SK-N-SH (cell line): ENCODE measurements around the gene LTA4H. TPM values are rescaled to one million over a fixed set of nuclear protein-coding genes. Genes with fewer than 3 reads are reported as not detected.

Experiments used
- CTCF ChIA-PET: fragments of 300-600, 350-600 bp; formaldehyde crosslinking; extraction: SDS; loops from one replicate; lab custom pipeline; 2021; lab: Yijun Ruan, JAX
- POLR2A ChIA-PET: fragments of 350-600 bp; sonication (Branson Sonifier 250); formaldehyde crosslinking; extraction: SDS; loops from one replicate; lab custom pipeline; 2020; ENCODE audit warnings: antibody characterized with exemption, inconsistent platforms; lab: Yijun Ruan, JAX
- DNase-seq: peaks from one replicate; pipeline ENCODE4 v3.0.0; 2012
- H2AFZ ChIP-seq: fragments of 200-600 bp; sonication (generic); 2 replicates; pipeline ENCODE4 v1.8.1; 2016; ENCODE audit warnings: antibody characterized with exemption, mild to moderate bottlenecking, low read depth
- H3F3A ChIP-seq: fragments of 200-600 bp; sonication (generic); replicated peaks from 2 replicates; pipeline ENCODE3; 2016; ENCODE audit warnings: antibody characterized with exemption, mild to moderate bottlenecking; ENCODE audit not compliant: insufficient read depth
- H3K27ac ChIP-seq, 2 experiments: fragments of 200-500 bp in 1 of 2; fragments of 200-600 bp in 1 of 2; sonication (Bioruptor generic) in 1 of 2; sonication (generic), shearing (Covaris generic) in 1 of 2; 2 replicates each; pipeline versions ENCODE4 v1.5.1 to v1.6.1; 2014 to 2016; ENCODE audit warnings: low read depth in 2 of 2, inconsistent platforms in 1 of 2, low read length in 1 of 2, mild to moderate bottlenecking in 1 of 2, mixed read lengths in 1 of 2
- H3K27me3 ChIP-seq: fragments of 200-600 bp; sonication (generic), shearing (Covaris generic); 2 replicates; pipeline ENCODE4 v1.6.1; 2016; ENCODE audit warnings: mixed run types; ENCODE audit not compliant: insufficient read depth
- H3K36me3 ChIP-seq, 2 experiments: fragments of 200-500 bp in 1 of 2; fragments of 200-600 bp in 1 of 2; sonication (Bioruptor generic) in 1 of 2; sonication (generic) in 1 of 2; replicated peaks in 1 of 2; 2 replicates each; pipeline versions ENCODE3 to v1.5.1; 2014 to 2016; ENCODE audit warnings: low read length in 1 of 2, mild to moderate bottlenecking in 1 of 2; ENCODE audit not compliant: insufficient read depth in 2 of 2, control insufficient read depth in 1 of 2
- H3K4me1 ChIP-seq, 2 experiments: fragments of 200-500 bp in 1 of 2; fragments of 200-600 bp in 1 of 2; sonication (Bioruptor generic) in 1 of 2; sonication (generic), shearing (Covaris generic) in 1 of 2; 2 replicates each; pipeline versions ENCODE4 v1.5.1 to v1.6.1; 2014 to 2016; ENCODE audit warnings: low read depth in 1 of 2, low read length in 1 of 2, mixed run types in 1 of 2; ENCODE audit not compliant: insufficient read depth in 2 of 2, control insufficient read depth in 1 of 2
- H3K4me2 ChIP-seq: fragments of 200-600 bp; sonication (generic), shearing (Covaris generic); 2 replicates; pipeline ENCODE4 v1.6.1; 2017; ENCODE audit warnings: mixed run types
- H3K4me3 ChIP-seq, 2 experiments: fragments of 200-500 bp in 1 of 2; fragments of 200-600 bp in 1 of 2; sonication (Bioruptor generic) in 1 of 2; sonication (generic), shearing (Covaris generic) in 1 of 2; 2 replicates each; pipeline versions ENCODE4 v1.5.1 to v1.8.1; 2014 to 2016; ENCODE audit warnings: low read depth in 2 of 2, inconsistent platforms in 1 of 2, low read length in 1 of 2, mild to moderate bottlenecking in 1 of 2, mixed read lengths in 1 of 2, moderate library complexity in 1 of 2
- H3K79me2 ChIP-seq: fragments of 200-600 bp; sonication (generic); 2 replicates; pipeline ENCODE4 v1.8.1; 2017; ENCODE audit warnings: mild to moderate bottlenecking; ENCODE audit not compliant: insufficient read depth
- H3K9ac ChIP-seq: fragments of 200-600 bp; sonication (generic); 2 replicates; pipeline ENCODE4 v1.6.1; 2017; ENCODE audit warnings: mixed run types
- H3K9me2 ChIP-seq: fragments of 200-600 bp; sonication (generic); 2 replicates; pipeline ENCODE4 v1.6.1; 2017; ENCODE audit warnings: mixed run types
- H3K9me3 ChIP-seq: fragments of 200-600 bp; sonication (generic); 2 replicates; pipeline ENCODE4 v1.6.1; 2017; ENCODE audit warnings: mixed run types, mild to moderate bottlenecking, moderate library complexity
- H4K20me1 ChIP-seq: fragments of 200-600 bp; sonication (generic); 2 replicates; pipeline ENCODE4 v1.6.1; 2017; ENCODE audit warnings: mild to moderate bottlenecking, mixed run types; ENCODE audit not compliant: insufficient read depth
- ELF1 ChIP-seq: IDR thresholded peaks from 2 replicates; pipeline ENCODE4 v1.4.0; 2012
- EP300 ChIP-seq, 2 experiments: IDR thresholded peaks; 2 replicates each; pipeline versions ENCODE4 v1.4.0 to v1.6.1; 2012; ENCODE audit warnings: borderline replicate concordance in 1 of 2, low read depth in 1 of 2, low read length in 1 of 2
- EZH2phosphoT487 ChIP-seq: fragments of 200-600 bp; sonication (generic); IDR thresholded peaks from 2 replicates; pipeline ENCODE4 v1.6.1; 2017; ENCODE audit warnings: low read depth, mixed run types, mild to moderate bottlenecking, antibody characterized with exemption, moderate library complexity, borderline replicate concordance
- MXI1 ChIP-seq: IDR thresholded peaks from 2 replicates; pipeline ENCODE4 v1.6.1; 2012; ENCODE audit warnings: mild to moderate bottlenecking, low read depth, low read length, improper control_type of control experiment
- RXRA ChIP-seq: IDR thresholded peaks from 2 replicates; pipeline ENCODE4 v1.4.0; 2012; ENCODE audit warnings: low read depth, mild to moderate bottlenecking, borderline replicate concordance
- TCF12 ChIP-seq: IDR thresholded peaks from 2 replicates; pipeline ENCODE4 v1.4.0; 2012
- TEAD4 ChIP-seq: IDR thresholded peaks from 2 replicates; pipeline ENCODE4 v1.4.0; 2012; ENCODE audit warnings: mild to moderate bottlenecking, borderline replicate concordance; ENCODE audit not compliant: insufficient read depth
- WGBS: methylation state at CpG from one replicate; pipeline ENCODE4 v1.1.6; 2017; ENCODE audit warnings: low lambda C conversion rate; 5-methylcytosine and 5-hydroxymethylcytosine counted together
- polyA plus RNA-seq, 3 experiments: library from polyadenylated mRNA; depleted of rRNA; stranded (reverse); fragments of >200 nt; gene quantifications; 2 replicates each; pipeline ENCODE4 v1.2.3, GENCODE V29; 2012
- TF ChIP-seq, protein P1 (sequence below): IDR thresholded peaks from 2 replicates; pipeline ENCODE4 v1.4.0; 2012; ENCODE audit warnings: low read depth, borderline replicate concordance
- TF ChIP-seq, protein P2 (sequence below): fragments of 150-350 bp; IDR thresholded peaks from 2 replicates; pipeline ENCODE4 v1.6.1; 2017; ENCODE audit warnings: antibody characterized with exemption, low read length, low read depth, borderline replicate concordance
- TF ChIP-seq, protein P3 (sequence below): fragments of 200-600 bp; sonication (generic); IDR thresholded peaks from 2 replicates; pipeline ENCODE4 v1.6.1; 2017; ENCODE audit warnings: antibody characterized with exemption, mild to moderate bottlenecking, moderate library complexity

LTA4H gene
- polyA plus RNA-seq, 1 of the 3 experiments (the other 2 are of a cell fraction): 55.9 TPM

DNA sequence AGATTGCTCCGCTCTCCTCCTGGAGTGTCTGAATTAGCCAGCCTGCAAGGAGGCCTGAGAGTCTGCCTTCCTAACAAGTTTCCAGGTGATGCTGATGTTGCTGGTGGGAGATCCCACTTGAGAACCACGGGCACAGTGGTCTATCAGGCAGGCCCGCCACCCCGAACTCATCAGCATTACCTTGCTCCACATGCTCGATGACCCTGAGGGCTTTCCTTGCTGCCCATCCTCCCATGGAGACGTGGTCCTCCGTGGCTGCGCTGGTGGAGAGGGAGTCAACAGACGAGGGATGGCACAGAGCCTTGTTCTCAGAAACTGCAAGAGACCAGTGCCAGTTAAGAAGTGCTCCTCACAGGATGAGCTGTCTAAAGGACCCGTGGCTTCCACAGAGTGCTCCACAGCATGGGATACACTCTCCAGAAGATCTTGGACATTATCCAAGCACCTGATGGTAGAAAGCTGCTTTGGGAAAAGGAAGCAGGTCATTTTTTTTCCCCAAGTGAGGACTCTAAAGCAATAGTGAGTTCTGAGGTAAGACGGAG lies 57.6 kb downstream of the LTA4H start:
- no peak overlapping the region for H3K4me2 ChIP-seq
- H3K4me1 ChIP-seq: no peaks in the 10 kb centered on the region
- H3K27ac ChIP-seq: no peak overlapping the region
- H3F3A ChIP-seq: no peaks in the 10 kb centered on the region
- H3K9me2 ChIP-seq: no peaks in the 10 kb centered on the region
- H3K9me3 ChIP-seq: no peaks in the 10 kb centered on the region
- WGBS: 59% methylated on average over 11 of the region's 11 CpGs
- no peaks in the 10 kb centered on the region for H3K79me2 ChIP-seq
- H3K27me3 ChIP-seq: no peaks in the 10 kb centered on the region; the same call in 1 of the 2 replicates
- H3K36me3 ChIP-seq: no peaks in the 10 kb centered on the region
- H3K4me3 ChIP-seq: no peak overlapping the region
- no peak overlapping the region for H3K9ac ChIP-seq
- H4K20me1 ChIP-seq: no peaks in the 10 kb centered on the region
- ChIA-PET CTCF (interaction anchor here (1.6 to 1.7 kb wide), 3 partner anchors 17 to 59 kb away, joined by 5 to 9 read pairs (median 5); no protein-coding TSS in a partner anchor), POLR2A (no interaction called here)
- TF ChIP-seq, protein P1, sequence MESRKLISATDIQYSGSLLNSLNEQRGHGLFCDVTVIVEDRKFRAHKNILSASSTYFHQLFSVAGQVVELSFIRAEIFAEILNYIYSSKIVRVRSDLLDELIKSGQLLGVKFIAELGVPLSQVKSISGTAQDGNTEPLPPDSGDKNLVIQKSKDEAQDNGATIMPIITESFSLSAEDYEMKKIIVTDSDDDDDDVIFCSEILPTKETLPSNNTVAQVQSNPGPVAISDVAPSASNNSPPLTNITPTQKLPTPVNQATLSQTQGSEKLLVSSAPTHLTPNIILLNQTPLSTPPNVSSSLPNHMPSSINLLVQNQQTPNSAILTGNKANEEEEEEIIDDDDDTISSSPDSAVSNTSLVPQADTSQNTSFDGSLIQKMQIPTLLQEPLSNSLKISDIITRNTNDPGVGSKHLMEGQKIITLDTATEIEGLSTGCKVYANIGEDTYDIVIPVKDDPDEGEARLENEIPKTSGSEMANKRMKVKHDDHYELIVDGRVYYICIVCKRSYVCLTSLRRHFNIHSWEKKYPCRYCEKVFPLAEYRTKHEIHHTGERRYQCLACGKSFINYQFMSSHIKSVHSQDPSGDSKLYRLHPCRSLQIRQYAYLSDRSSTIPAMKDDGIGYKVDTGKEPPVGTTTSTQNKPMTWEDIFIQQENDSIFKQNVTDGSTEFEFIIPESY: no peak
- TF ChIP-seq MXI1 (no peak), TEAD4 (no peak), EZH2phosphoT487 (no peak), ELF1 (no peak), TCF12 (no peak), EP300 (IDR thresholded peaks at IDR 0.05; ENCODE audit: borderline replicate concordance in 1 of 2, low read depth in 1 of 2, low read length in 1 of 2) (no peak), RXRA (no peak)
- TF ChIP-seq, protein P2, sequence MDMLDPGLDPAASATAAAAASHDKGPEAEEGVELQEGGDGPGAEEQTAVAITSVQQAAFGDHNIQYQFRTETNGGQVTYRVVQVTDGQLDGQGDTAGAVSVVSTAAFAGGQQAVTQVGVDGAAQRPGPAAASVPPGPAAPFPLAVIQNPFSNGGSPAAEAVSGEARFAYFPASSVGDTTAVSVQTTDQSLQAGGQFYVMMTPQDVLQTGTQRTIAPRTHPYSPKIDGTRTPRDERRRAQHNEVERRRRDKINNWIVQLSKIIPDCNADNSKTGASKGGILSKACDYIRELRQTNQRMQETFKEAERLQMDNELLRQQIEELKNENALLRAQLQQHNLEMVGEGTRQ: no peak
- TF ChIP-seq, protein P3, sequence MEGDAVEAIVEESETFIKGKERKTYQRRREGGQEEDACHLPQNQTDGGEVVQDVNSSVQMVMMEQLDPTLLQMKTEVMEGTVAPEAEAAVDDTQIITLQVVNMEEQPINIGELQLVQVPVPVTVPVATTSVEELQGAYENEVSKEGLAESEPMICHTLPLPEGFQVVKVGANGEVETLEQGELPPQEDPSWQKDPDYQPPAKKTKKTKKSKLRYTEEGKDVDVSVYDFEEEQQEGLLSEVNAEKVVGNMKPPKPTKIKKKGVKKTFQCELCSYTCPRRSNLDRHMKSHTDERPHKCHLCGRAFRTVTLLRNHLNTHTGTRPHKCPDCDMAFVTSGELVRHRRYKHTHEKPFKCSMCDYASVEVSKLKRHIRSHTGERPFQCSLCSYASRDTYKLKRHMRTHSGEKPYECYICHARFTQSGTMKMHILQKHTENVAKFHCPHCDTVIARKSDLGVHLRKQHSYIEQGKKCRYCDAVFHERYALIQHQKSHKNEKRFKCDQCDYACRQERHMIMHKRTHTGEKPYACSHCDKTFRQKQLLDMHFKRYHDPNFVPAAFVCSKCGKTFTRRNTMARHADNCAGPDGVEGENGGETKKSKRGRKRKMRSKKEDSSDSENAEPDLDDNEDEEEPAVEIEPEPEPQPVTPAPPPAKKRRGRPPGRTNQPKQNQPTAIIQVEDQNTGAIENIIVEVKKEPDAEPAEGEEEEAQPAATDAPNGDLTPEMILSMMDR: no peak
- no peak overlapping the region for H2AFZ ChIP-seq
- DNase-seq: no peak

DNA sequence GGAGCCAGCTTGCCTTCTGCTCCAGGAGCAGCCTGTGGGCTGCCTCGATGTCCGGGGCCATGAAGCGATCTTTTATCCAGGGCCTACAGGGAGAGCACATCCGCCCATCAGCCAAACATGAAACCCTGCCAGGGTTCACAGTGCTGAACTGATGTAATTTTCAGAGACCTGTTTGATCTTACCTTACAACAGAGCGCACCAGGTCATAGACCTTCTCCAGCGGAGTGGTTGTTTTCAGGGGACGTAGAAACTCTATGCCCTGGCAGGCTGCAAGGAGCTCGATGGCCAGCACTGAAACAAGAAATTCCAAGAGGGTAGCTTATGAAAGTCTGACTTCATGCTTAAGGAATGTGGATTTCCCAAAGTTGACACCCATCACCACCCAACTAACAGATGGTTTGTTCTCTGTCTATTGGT lies 59.0 kb downstream of the LTA4H start:
- Histone ChIP-seq H3K27ac (no peak overlapping the region), H3K4me2 (no peak overlapping the region), H3K9me3 (no peaks in the 10 kb centered on the region), H3K9me2 (no peaks in the 10 kb centered on the region), H3K9ac (no peak overlapping the region), H3F3A (no peaks in the 10 kb centered on the region), H3K79me2 (no peaks in the 10 kb centered on the region), H2AFZ (no peak overlapping the region), H3K36me3 (no peaks in the 10 kb centered on the region), H3K27me3 (no peaks in the 10 kb centered on the region; the same call in 1 of the 2 replicates), H3K4me3 (no peak overlapping the region), H4K20me1 (no peaks in the 10 kb centered on the region), H3K4me1 (no peaks in the 10 kb centered on the region)
- TF ChIP-seq, protein P3: no peak
- DNase-seq: no peak
- ChIA-PET POLR2A (no interaction called here), CTCF (interaction anchor here (1.0 kb wide), 1 partner anchor 58 kb away, joined by 3 read pairs; no protein-coding TSS in a partner anchor)
- WGBS: 63% methylated on average over 7 of the region's 8 CpGs
